ENCODE measurements around the gene TBCD.
A peak's percentile ranks its signal among the peaks of the same experiment; 100 is the strongest.

TBCD gene

DNA sequence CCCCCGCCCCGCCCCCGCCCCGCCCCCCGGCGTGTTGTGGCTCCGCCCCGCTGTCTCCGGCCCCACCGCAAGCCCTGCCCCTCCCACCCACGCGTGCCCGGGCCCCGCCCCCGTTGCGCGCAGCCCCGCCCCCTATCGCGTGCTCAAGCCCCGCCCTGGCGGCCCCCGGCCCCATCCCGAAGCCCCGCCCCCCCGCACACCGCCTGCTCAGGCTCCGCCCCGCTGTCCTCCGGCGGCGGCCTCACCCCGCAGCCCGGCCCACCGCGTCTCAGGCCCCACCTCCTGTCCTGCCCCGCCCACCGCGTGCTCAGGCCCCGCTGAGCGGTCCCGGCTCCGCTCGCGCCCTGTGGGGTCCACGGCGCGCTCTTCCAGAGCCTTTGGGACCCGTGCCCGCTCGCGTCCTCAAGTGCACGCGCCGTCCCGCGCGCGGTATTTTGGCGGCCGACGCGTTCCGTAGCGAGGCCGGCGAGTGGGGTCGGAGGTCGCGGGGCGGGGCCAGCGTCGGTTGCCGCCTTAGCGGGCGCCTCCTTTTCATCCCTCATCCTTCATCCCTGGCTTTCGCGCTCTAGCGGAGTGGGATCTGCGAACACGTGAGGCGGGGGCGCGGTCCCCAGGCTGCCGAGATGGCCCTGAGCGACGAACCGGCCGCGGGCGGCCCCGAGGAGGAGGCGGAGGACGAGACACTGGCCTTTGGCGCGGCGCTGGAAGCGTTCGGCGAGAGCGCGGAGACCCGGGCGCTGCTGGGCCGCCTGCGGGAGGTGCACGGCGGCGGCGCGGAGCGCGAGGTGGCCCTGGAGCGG lies at the start of gene TBCD:
TBCD (plus strand) TSS at position 495 of the 800 bp plus-strand sequence; CDS start at position 624, 129 bp downstream.
- peak; percentile 95 for DNase-seq

DNA sequence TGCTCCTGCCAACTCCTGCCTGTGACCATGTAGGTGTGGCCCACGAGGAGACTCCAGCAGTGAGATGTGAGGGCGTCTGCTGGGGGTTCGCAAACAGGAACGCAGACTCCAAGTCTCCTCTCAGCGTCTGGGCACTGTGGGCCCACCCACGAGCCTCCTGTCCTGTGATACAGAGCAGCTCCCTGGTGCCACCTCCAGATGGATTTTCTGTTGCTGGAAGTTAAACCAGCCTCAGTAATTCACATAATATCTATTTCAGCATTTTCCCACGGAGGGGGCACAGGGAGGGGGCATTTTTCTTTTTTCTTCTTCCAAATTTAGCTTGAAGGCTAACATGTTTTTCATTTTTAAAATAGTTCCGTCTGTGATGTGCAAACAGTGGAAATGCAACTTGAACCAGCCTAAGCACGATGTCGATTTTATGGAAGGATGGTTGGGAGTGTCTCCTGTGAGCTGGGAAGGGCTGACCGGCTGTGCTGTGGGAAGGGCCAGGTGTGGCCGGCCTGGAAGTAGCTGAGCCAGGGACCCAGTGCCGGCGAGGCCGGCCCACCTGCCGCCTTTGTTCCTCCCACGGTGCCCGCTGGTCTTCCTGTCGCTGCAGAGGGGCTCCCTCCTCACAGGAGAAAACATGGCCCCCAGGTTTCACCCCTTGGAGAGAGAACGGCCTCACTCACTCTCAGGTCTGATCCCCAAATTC lies 49.5 kb upstream of the TBCD start:
- DNase-seq = no peak

DNA sequence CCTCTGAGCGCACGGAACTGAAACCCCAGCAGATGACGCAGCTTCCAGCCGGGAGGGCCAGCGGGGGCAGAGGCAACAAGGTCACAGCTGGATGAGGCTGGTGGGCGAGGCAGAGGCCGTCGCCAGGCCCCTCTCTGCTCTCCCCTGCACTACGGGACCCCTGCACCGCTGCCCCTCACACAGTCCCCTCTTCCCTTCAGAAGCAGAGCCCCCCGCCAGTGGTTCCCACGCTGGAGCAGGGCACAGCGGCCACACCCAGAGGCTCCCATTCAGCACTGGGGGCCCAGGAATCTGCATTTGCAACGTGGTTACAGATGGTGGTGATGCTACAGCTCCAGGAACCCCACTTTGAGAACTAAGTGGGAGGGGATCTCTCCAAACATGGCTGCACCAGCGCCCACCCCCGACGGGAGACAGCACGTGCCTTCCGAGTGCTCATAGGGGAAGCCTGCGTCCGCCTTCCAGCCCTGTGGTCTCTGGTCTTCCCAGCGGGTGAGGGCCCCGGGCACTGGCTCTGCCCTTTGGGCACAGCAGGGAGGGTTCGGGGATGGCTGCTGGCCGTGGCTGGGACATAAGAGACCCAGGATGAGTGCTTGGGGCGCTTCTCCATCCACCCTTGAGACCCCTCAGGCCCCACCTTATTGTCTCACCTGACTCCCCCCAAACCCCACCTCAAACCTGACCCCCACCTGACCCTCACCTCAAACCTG lies 48.7 kb upstream of the TBCD start:
- DNase-seq = no peak

- DNase-seq = peak; percentile 56
Measured at GRCh38 chr17:82703935-82704865, 47.7 kb upstream of the TBCD start.

DNA sequence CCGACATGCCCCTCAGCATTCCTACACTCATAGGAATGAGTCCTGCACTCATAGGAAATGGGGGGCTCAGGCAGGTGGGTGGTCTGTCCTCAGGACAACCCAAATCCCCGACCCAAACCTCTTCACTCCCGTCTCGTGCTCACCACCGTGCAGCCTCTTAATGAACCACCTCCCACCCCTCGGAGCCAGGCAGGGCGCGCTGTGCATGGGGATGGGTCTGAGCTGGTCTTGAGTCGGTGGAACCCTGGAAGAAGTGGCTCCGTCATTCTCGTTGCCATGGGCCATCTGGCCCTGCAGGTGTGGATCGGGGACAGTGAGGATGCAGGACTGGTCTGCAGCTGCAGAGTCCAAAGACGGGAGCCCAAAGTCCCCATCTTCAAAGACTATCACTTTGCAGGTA lies 47.0 kb upstream of the TBCD start:
- no peak for DNase-seq

DNA sequence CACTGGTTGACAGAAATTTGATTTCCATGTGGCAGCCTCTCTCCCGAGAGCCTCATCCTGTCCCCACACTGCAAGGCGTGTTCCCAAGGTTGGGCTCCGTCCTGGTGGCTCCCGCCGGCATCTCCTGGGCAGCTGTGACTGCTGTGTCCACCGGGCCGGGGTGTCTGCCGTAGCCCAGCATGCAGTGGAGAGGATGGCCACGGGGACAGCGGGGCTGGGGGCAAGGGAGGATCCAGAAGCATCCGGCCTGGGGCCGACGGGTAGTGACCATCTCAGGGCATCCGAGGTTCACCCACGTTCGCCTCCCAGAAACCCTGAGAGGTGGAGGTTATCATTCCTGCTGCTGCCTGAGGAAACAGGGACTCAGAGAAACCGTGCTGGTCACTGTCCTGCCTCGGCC lies 46.1 kb upstream of the TBCD start:
- no peak for DNase-seq

DNA sequence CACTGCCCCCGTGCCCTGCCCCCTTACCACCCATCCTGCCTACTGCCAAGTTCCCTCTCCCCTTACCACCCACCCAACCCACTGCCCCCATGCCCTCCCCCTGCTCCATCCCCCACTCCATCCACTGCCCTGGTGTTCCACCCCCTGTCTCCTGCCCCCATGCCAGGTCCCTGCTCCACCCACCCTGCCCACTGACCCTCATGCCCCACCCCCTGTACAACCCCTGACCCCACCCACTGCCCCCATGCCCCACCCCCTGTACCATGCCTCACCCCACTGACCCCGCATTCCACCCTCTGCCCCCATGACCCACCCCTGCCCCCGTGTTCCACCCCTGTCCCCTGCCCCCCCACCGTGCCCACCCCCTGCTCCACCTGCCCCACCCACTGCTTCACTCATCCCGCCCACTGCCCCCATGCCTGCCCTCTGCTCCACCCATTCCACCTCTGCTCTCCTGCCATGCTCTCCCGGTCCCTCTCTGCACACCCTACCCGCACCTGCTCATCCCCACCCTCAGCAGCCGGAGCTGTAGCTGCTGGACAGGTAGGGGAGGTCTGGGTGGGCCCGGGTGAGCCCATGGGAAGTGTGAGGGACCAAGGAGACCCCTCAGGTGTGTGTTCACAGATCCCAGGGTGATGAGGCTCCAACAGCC lies 42.7 kb upstream of the TBCD start:
- DNase-seq = no peak

GRCh38 chr17:82709676-82710498 lies 42.0 kb upstream of the TBCD start:
- peak; percentile 53 for DNase-seq

DNA sequence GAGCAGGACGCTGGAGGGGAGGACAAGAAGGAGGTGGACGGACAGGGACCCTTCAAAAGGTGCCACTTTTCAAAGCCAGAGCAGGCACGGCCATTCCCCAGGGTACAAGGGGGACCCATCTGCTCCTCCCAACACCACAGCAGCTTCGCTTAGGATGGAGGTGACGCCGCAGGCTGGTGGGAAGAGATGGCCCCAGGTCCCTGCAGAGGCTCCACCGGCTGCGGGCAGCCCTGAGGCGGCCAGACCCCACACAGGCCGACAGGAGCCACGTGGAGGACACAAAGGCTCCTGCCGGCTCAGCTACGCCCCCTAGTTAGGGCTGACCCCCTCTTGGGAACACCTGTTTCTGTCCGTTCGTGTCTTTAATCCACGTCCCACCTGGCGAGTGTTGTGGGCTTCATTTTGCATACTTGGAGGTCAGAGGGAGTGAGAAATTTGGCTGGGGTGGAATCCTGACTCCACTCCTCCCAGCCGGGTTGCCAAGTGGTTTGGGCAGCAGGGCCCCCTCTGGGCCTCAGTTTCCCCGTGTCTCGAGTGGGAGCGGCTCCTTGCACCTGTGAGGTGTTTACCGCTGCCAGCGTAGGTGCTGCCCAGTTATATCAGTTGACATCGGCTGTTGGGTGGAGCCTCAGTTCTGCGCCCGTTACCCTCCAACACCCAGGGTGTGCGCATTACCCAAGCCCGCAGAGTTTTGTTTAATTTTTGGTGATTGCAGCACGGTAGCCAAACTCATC lies 41.2 kb upstream of the TBCD start:
- DNase-seq = peak; percentile 57

GRCh38 chr17:82713071-82713723 lies 38.7 kb upstream of the TBCD start:
- DNase-seq = peak; percentile 58

- peak; percentile 99 for DNase-seq
Measured at GRCh38 chr17:82716203-82717010, 35.5 kb upstream of the TBCD start, which contains the start of gene FN3KRP. Gene FN3KRP, plus strand, starts transcription at chr17:82716706. Its CDS starts 50 bp downstream, at chr17:82716756.

- DNase-seq = no peak
Measured at GRCh38 chr17:82718986-82719685, 32.7 kb upstream of the TBCD start.

- DNase-seq = no peak
Measured at GRCh38 chr17:82720204-82720603, 31.7 kb upstream of the TBCD start.

DNA sequence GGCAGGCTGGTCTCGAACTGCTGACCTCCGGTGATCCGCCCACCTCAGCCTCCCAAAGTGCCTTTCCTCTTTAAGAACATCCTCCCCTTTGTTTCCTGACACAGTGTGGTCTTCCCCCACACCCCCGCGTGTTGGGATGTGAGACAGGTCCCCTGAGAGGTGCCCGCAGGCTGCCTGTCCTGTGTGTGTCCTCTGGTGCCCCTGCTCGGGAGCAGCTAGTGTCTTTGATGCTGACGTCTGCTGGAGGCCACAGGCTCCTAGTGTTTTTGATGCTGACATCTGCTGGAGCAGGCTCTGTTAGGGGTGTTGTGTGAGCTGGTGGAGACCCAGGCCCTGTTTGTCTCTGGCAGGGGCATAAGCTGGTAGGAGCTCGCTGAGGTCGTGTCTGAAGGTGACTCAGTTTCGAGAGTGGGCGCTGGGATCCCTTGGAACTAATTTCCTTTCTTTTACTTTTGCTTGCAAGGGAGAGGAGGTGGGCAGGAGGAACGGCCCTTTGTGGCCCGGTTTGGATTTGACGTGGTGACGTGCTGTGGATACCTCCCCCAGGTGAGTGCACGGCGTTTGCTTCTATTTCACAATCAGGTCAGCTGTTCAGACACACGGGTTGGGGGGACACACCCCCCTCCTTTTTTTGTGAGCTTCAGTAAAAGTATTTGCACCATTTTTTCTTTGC lies 29.4 kb upstream of the TBCD start:
- DNase-seq = no peak

DNA sequence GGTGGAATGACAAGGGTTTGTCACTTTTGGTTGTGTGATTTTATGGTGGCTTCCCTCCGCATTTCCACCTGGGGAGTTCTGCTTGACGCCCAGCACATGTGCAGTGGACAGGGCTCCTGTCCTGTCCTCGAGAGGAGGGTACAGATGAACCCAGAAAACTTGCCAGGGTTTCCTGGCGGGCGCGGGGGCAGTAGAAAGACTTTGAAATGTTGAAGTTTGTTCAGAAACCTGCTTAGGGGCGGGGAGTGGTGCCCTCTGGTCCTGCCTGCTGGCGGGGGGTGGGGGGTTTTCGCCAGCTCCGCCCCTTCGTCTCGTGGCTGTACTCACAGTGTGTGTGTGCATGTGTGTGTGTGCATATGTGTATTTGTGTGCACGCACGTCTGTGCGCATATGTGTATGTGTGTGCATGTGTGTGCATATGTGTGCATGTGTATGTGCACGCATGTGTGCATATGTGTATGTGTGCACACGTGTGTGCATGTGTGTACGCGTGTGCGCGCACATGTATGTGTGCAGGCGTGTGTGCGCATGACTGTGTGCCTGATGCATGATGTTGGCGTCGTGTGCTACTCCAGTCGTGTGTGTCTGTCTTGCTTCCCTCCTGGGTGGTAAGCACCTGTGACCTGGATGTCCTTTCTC lies 28.6 kb upstream of the TBCD start:
- no peak for DNase-seq

- no peak for DNase-seq
Measured at GRCh38 chr17:82726427-82726826, 25.4 kb upstream of the TBCD start.

Measured in islet precursor cell (in vitro differentiated cells).